OCI-LY3 (cell line): ENCODE data around the gene SPTBN4.

ENCODE experiments used
- CTCF ChIP-seq: fragments of 200-600, 300-600 bp; sonication (generic); IDR thresholded peaks from 2 replicates; pipeline ENCODE4 v1.5.1; 2014; ENCODE audit warnings: antibody characterized with exemption, low read length, low read depth
- EZH2phosphoT487 ChIP-seq: fragments of 200-600 bp; shearing (Covaris generic); IDR thresholded peaks from 2 replicates; pipeline ENCODE4 v1.6.1; 2018; ENCODE audit warnings: antibody characterized with exemption, mixed run types, low read depth

- TF ChIP-seq CTCF: no peak
- TF ChIP-seq EZH2phosphoT487: no peak
These were observed 61.8 kb downstream of the SPTBN4 start for GRCh38 chr19:40528533-40529092.
